ENCODE data around the gene SCN7A.
"Not testable (repeated sequence)": the region's sequence is repeated elsewhere in the genome, so short reads cannot be mapped to it uniquely, and the experiment has no call there.

SCN7A gene

DNA sequence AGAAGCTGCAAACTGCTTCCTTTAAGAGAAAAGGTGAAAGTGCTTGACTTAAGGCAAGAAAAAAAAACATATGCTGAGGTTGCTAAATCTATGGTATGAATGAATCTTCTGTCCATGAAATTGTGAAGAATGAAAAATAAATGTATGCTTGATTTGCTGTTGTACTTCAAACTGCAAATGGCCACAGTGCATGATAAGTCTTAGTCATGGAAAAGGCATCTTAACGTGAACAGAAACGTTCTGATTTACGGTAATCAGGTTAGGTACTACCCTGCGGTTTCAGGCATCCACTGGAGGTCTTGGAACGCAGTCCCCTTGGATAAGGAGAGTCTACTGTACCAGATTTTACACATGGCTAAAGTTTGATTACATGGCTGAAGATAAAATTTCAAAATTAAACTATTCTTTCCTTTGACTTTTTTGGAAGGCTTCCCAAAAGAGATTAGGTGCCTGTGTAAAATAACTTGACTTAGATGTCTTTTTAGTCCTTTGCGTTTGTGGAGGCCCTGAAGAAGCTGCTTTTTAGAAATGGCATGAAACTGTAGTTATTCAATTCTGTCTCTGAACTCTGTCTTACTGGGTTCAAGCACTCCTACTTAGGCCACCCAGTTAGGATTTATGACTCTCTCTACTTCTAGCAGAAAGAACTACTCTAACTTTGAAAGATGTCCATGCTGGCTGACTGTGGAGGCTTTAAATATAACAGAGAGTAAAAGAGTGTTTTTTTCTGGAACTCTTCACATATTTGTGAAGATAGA is 82.4 kb downstream of the SCN7A start:
- Histone ChIP-seq H2AFZ (ENCODE audit: low read depth, low read length) (no peak overlapping the region), H3K27ac (ENCODE audit: low read length) (no peak overlapping the region)

DNA sequence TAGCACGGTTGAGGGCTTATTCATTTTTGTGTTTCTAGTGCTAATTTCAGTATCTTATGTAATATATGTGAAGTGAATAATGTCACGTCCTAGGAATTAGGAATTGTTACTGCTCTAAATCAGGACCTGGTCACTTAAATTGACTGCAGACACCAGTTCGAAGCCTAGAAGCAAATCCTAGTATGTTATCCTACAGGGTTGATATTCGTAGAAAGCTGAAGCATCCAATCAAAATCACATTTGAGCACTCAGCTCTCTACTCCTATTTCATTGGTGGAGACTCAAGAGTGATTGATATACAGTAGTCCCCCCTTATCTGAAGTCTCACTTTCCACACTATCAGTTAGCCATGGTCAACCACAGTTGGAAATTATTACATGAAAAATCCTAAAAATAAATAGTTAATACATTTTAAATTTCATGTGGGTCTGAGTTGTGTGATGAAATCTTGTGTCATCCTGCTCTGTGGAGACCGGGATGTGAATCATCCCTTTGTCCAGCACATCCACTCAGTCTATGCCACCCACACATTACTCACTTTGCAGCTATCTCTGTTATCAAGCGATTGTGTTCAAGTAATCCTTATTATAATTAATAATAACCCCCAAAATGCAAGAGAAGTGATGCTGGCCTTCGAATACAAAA is 83.1 kb downstream of the SCN7A start:
- TF ChIP-seq, protein P1, sequence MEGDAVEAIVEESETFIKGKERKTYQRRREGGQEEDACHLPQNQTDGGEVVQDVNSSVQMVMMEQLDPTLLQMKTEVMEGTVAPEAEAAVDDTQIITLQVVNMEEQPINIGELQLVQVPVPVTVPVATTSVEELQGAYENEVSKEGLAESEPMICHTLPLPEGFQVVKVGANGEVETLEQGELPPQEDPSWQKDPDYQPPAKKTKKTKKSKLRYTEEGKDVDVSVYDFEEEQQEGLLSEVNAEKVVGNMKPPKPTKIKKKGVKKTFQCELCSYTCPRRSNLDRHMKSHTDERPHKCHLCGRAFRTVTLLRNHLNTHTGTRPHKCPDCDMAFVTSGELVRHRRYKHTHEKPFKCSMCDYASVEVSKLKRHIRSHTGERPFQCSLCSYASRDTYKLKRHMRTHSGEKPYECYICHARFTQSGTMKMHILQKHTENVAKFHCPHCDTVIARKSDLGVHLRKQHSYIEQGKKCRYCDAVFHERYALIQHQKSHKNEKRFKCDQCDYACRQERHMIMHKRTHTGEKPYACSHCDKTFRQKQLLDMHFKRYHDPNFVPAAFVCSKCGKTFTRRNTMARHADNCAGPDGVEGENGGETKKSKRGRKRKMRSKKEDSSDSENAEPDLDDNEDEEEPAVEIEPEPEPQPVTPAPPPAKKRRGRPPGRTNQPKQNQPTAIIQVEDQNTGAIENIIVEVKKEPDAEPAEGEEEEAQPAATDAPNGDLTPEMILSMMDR (IDR thresholded peaks at IDR 0.05; ENCODE audit: low read depth, low read length) = no peak
- TF ChIP-seq EZH2phosphoT487 (IDR thresholded peaks at IDR 0.05; ENCODE audit: low read depth) = no peak
- Histone ChIP-seq H3K27ac (ENCODE audit: low read length) (no peak overlapping the region), H3K4me3 (ENCODE audit: low read length) (no peak overlapping the region), H2AFZ (ENCODE audit: low read depth, low read length) (no peak overlapping the region), H3K36me3 (replicated peaks; ENCODE audit: low read depth, low read length) (no peaks in the 10 kb centered on the region), H3K27me3 (ENCODE audit: low read depth, low read length) (no peaks in the 10 kb centered on the region), H3K4me2 (ENCODE audit: low read length) (no peak overlapping the region), H3K9me3 (ENCODE audit: insufficient read depth, low read length) (no peaks in the 10 kb centered on the region), H4K20me1 (ENCODE audit: insufficient read depth, low read length) (no peaks in the 10 kb centered on the region), H3K9ac (ENCODE audit: low read length) (no peak overlapping the region), H3K4me1 (ENCODE audit: low read length) (peaks cover 23% of the 10 kb centered on the region), H3K79me2 (ENCODE audit: low read length) (no peaks in the 10 kb centered on the region)

More for the DNA sequence above, 82.4 kb downstream of the SCN7A start:
- Histone ChIP-seq H3K4me1 (ENCODE audit: low read length) (peaks cover 24% of the 10 kb centered on the region), H3K36me3 (replicated peaks; ENCODE audit: low read depth, low read length) (no peaks in the 10 kb centered on the region), H3K9me3 (ENCODE audit: insufficient read depth, low read length) (no peaks in the 10 kb centered on the region), H4K20me1 (ENCODE audit: insufficient read depth, low read length) (no peaks in the 10 kb centered on the region), H3K9ac (ENCODE audit: low read length) (no peak overlapping the region), H3K79me2 (ENCODE audit: low read length) (no peaks in the 10 kb centered on the region), H3K27me3 (ENCODE audit: low read depth, low read length) (no peaks in the 10 kb centered on the region), H3K4me2 (ENCODE audit: low read length) (no peak overlapping the region), H3K4me3 (ENCODE audit: low read length) (no peak overlapping the region)
- TF ChIP-seq EZH2phosphoT487 (IDR thresholded peaks at IDR 0.05; ENCODE audit: low read depth) = no peak
- TF ChIP-seq, protein P1 (IDR thresholded peaks at IDR 0.05; ENCODE audit: low read depth, low read length) = no peak

DNA sequence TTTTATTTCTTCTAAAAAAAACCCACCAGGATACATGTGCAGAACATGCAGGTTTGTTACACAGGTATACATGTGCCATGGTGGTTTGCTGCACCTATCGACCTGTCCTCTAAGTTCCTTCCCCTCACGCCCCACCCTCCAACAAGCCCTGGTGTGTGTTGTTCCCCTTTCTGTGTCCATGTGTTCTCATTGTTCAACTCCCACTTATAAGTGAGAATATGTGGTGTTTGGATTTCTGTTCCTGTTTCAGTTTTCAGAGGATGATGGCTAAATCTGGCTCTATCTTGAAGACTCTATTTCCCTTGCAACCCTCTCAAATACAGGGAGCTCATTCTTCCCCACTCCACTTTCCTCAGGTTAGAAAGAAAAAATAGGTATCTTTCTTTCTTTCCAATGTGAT is 86.3 kb downstream of the SCN7A start:
- H2AFZ ChIP-seq (ENCODE audit: low read depth, low read length); H3K4me2 ChIP-seq (ENCODE audit: low read length); H4K20me1 ChIP-seq (ENCODE audit: insufficient read depth, low read length): not testable (repeated sequence)

GRCh38 chr2:166406374-166406773 is 87.7 kb downstream of the SCN7A start:
- Histone ChIP-seq H3K4me3 (ENCODE audit: low read length) (no peak overlapping the region), H3K27ac (ENCODE audit: low read length) (no peak overlapping the region), H3K4me1 (ENCODE audit: low read length) (peaks cover 9% of the 10 kb centered on the region; the same call in 1 of the 2 replicates), H3K27me3 (ENCODE audit: low read depth, low read length) (no peaks in the 10 kb centered on the region), H3K79me2 (ENCODE audit: low read length) (no peaks in the 10 kb centered on the region), H3K36me3 (replicated peaks; ENCODE audit: low read depth, low read length) (no peaks in the 10 kb centered on the region), H4K20me1 (ENCODE audit: insufficient read depth, low read length) (no peaks in the 10 kb centered on the region), H2AFZ (ENCODE audit: low read depth, low read length) (no peak overlapping the region), H3K9me3 (ENCODE audit: insufficient read depth, low read length) (no peaks in the 10 kb centered on the region), H3K9ac (ENCODE audit: low read length) (no peak overlapping the region), H3K4me2 (ENCODE audit: low read length) (no peak overlapping the region)
- TF ChIP-seq, protein P1 (IDR thresholded peaks at IDR 0.05; ENCODE audit: low read depth, low read length) = no peak
- no peak for TF ChIP-seq EZH2phosphoT487 (IDR thresholded peaks at IDR 0.05; ENCODE audit: low read depth)

More for the DNA sequence above, 86.3 kb downstream of the SCN7A start:
- H3K36me3 ChIP-seq (replicated peaks; ENCODE audit: low read depth, low read length); H3K4me3 ChIP-seq (ENCODE audit: low read length); H3K9me3 ChIP-seq (ENCODE audit: insufficient read depth, low read length); H3K9ac ChIP-seq (ENCODE audit: low read length); H3K27me3 ChIP-seq (ENCODE audit: low read depth, low read length); H3K79me2 ChIP-seq (ENCODE audit: low read length); H3K27ac ChIP-seq (ENCODE audit: low read length): not testable (repeated sequence)
- peaks cover 11% of the 10 kb centered on the region for H3K4me1 ChIP-seq (ENCODE audit: low read length)

Data from OCI-LY3 (cell line).